Breast epithelium (tissue), 3 donors: Measurements from ENCODE around the gene VSX1.

Source experiments
- POLR2A ChIP-seq: fragments of 450-650 bp; IDR thresholded peaks from one replicate; pipeline ENCODE4 v1.6.1; 2016; ENCODE audit warnings: antibody characterized with exemption, mild to moderate bottlenecking, moderate library complexity
- POLR2AphosphoS5 ChIP-seq, 3 donors: sonication (generic); formaldehyde crosslinking; IDR thresholded peaks; one replicate each; pipeline ENCODE4 v1.6.1; 2017; ENCODE audit warnings: antibody characterized with exemption in 3 of 3
- TF ChIP-seq, protein P1 (sequence below), 3 donors: fragments of 450-650 bp; IDR thresholded peaks; one replicate each; pipeline ENCODE4 v1.5.1; 2016 to 2017; ENCODE audit warnings: antibody characterized with exemption in 3 of 3, mild to moderate bottlenecking in 3 of 3, moderate library complexity in 3 of 3

GRCh38 chr20:25067102-25067987 is 14.6 kb downstream of the VSX1 start:
- TF ChIP-seq, protein P1, sequence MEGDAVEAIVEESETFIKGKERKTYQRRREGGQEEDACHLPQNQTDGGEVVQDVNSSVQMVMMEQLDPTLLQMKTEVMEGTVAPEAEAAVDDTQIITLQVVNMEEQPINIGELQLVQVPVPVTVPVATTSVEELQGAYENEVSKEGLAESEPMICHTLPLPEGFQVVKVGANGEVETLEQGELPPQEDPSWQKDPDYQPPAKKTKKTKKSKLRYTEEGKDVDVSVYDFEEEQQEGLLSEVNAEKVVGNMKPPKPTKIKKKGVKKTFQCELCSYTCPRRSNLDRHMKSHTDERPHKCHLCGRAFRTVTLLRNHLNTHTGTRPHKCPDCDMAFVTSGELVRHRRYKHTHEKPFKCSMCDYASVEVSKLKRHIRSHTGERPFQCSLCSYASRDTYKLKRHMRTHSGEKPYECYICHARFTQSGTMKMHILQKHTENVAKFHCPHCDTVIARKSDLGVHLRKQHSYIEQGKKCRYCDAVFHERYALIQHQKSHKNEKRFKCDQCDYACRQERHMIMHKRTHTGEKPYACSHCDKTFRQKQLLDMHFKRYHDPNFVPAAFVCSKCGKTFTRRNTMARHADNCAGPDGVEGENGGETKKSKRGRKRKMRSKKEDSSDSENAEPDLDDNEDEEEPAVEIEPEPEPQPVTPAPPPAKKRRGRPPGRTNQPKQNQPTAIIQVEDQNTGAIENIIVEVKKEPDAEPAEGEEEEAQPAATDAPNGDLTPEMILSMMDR (IDR thresholded peaks at IDR 0.05) = no peak
- no peak for TF ChIP-seq POLR2A
- TF ChIP-seq POLR2AphosphoS5 (IDR thresholded peaks at IDR 0.05) = no peak
